MCF 10A (cell line): ENCODE results near the gene TBX19. TPM values are rescaled to one million over a fixed set of nuclear protein-coding genes. Genes with fewer than 3 reads are reported as not detected.

Source experiments
- BruUV-seq: library from RNA; stranded (reverse); fragments of 400-500 nt; replicated peaks from 2 replicates; lab custom pipeline; 2021; lab: Mats Ljungman, UMichigan
- CTCF ChIA-PET: fragments of 300-600 bp; sonication (Branson Sonifier 250); formaldehyde crosslinking; extraction: SDS; loops from one replicate; lab custom pipeline; 2021; ENCODE audit warnings: antibody characterized with exemption, inconsistent platforms; lab: Yijun Ruan, JAX
- POLR2A ChIA-PET: fragments of 300-600, 350-650 bp; sonication (Branson Sonifier 250); formaldehyde crosslinking; extraction: SDS; loops from one replicate; lab custom pipeline; 2020; ENCODE audit warnings: antibody characterized with exemption, inconsistent platforms; lab: Yijun Ruan, JAX
- DNase-seq: peaks from one replicate; pipeline ENCODE4 v3.0.0-alpha.2; 2018; ENCODE audit not compliant: unreplicated experiment
- H3K27ac Mint-ChIP-seq: one replicate; pipeline ENCODE4 v1.8.0; 2022; ENCODE audit warnings: mild to moderate bottlenecking, low read depth, mixed read lengths; ENCODE audit not compliant: unreplicated experiment
- H3K27me3 Mint-ChIP-seq: one replicate; pipeline ENCODE4 v1.8.0; 2022; ENCODE audit warnings: mixed read lengths; ENCODE audit not compliant: insufficient read depth, unreplicated experiment
- H3K36me3 Mint-ChIP-seq: one replicate; pipeline ENCODE4 v1.8.0; 2022; ENCODE audit warnings: mild to moderate bottlenecking, moderate library complexity, mixed read lengths; ENCODE audit not compliant: insufficient read depth, unreplicated experiment
- H3K4me1 Mint-ChIP-seq: one replicate; pipeline ENCODE4 v1.8.0; 2022; ENCODE audit warnings: mixed read lengths; ENCODE audit not compliant: insufficient read depth, unreplicated experiment
- H3K4me3 Mint-ChIP-seq: one replicate; pipeline ENCODE4 v1.8.0; 2022; ENCODE audit warnings: mild to moderate bottlenecking, moderate library complexity, mixed read lengths; ENCODE audit not compliant: unreplicated experiment
- H3K9me3 Mint-ChIP-seq: one replicate; pipeline ENCODE4 v1.8.0; 2022; ENCODE audit warnings: mixed read lengths; ENCODE audit not compliant: unreplicated experiment
- intact Hi-C: fragments of 100-400 bp; cut with micrococcal nuclease; formaldehyde crosslinking; loops from 2 replicates; pipeline ENCODE4 v1.14.1; 2022
- total RNA-seq: library from RNA; stranded (reverse); gene quantifications from 2 replicates; pipeline ENCODE4 v1.2.3, GENCODE V29; 2022
- TF ChIP-seq, protein P1 (sequence below): fragments of 200-600 bp; IDR thresholded peaks from one replicate; pipeline ENCODE4 v1.8.0; 2022; ENCODE audit warnings: antibody characterized with exemption, mild to moderate bottlenecking; ENCODE audit not compliant: unreplicated experiment

The TBX19 gene
- total RNA-seq, 1 experiment from 2014 or later = 1.6 TPM

- no TSS peak for BruUV-seq
- TF ChIP-seq, protein P1, sequence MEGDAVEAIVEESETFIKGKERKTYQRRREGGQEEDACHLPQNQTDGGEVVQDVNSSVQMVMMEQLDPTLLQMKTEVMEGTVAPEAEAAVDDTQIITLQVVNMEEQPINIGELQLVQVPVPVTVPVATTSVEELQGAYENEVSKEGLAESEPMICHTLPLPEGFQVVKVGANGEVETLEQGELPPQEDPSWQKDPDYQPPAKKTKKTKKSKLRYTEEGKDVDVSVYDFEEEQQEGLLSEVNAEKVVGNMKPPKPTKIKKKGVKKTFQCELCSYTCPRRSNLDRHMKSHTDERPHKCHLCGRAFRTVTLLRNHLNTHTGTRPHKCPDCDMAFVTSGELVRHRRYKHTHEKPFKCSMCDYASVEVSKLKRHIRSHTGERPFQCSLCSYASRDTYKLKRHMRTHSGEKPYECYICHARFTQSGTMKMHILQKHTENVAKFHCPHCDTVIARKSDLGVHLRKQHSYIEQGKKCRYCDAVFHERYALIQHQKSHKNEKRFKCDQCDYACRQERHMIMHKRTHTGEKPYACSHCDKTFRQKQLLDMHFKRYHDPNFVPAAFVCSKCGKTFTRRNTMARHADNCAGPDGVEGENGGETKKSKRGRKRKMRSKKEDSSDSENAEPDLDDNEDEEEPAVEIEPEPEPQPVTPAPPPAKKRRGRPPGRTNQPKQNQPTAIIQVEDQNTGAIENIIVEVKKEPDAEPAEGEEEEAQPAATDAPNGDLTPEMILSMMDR = no peak
- POLR2A ChIA-PET = interaction anchor here (0.6 to 3.2 kb wide), 8 partner anchors 9 to 427 kb away, joined by 3 to 27 read pairs (median 4); partner anchors contain the start of gene SFT2D2
Measured at GRCh38 chr1:168235937-168236336, 44.7 kb upstream of the TBX19 start.

GRCh38 chr1:168236836-168237611, 43.7 kb upstream of the TBX19 start:
- POLR2A ChIA-PET = interaction anchor here (0.9 to 3.2 kb wide), 3 partner anchors 10 to 65 kb away, joined by 3 to 27 read pairs (median 7); partner anchors contain the start of gene SFT2D2
- intact Hi-C loops = no loop called here
- TF ChIP-seq, protein P1 = no peak

More at GRCh38 chr1:168235937-168236336, 44.7 kb upstream of the TBX19 start:
- peaks cover 20% of the 10 kb centered on the region for H3K4me1 Mint-ChIP-seq
- no peaks in the 10 kb centered on the region for H3K9me3 Mint-ChIP-seq
- intact Hi-C loops = loop anchor here (1.0 kb wide), 3 partner anchors 86 to 154 kb away; no protein-coding TSS in a partner anchor
- H3K27me3 Mint-ChIP-seq = no peaks in the 10 kb centered on the region
- CTCF ChIA-PET = interaction anchor here (0.5 to 5.9 kb wide), 44 partner anchors 8 to 514 kb away, joined by 3 to 94 read pairs (median 7); partner anchors contain the start of genes MPZL1, SFT2D2 and TBX19
- no peak overlapping the region for H3K4me3 Mint-ChIP-seq
- peaks cover 91% of the 10 kb centered on the region for H3K36me3 Mint-ChIP-seq
- no peak overlapping the region for H3K27ac Mint-ChIP-seq
- no peak for DNase-seq

GRCh38 chr1:168243198-168243597, 37.5 kb upstream of the TBX19 start:
- H3K27me3 Mint-ChIP-seq = no peaks in the 10 kb centered on the region
- no peak overlapping the region for H3K27ac Mint-ChIP-seq
- peaks cover 94% of the 10 kb centered on the region for H3K36me3 Mint-ChIP-seq
- intact Hi-C loops = no loop called here
- CTCF ChIA-PET = interaction anchor here (0.6 to 1.8 kb wide), 4 partner anchors 8 to 226 kb away, joined by 3 to 14 read pairs (median 4); no protein-coding TSS in a partner anchor
- no peak for DNase-seq
- POLR2A ChIA-PET = no interaction called here
- TF ChIP-seq, protein P1 = no peak
- H3K4me1 Mint-ChIP-seq = no peaks in the 10 kb centered on the region
- H3K9me3 Mint-ChIP-seq = no peaks in the 10 kb centered on the region
- H3K4me3 Mint-ChIP-seq = no peak overlapping the region
- no TSS peak for BruUV-seq

More at GRCh38 chr1:168236836-168237611, 43.7 kb upstream of the TBX19 start:
- H3K4me1 Mint-ChIP-seq = peaks cover 19% of the 10 kb centered on the region
- no peak overlapping the region for H3K4me3 Mint-ChIP-seq
- CTCF ChIA-PET = interaction anchor here (0.6 to 5.9 kb wide), 8 partner anchors 20 to 1593 kb away, joined by 3 to 94 read pairs (median 13); no protein-coding TSS in a partner anchor
- peaks cover 92% of the 10 kb centered on the region for H3K36me3 Mint-ChIP-seq
- no peak overlapping the region for H3K27ac Mint-ChIP-seq
- no TSS peak for BruUV-seq
- H3K27me3 Mint-ChIP-seq = no peaks in the 10 kb centered on the region
- DNase-seq = no peak
- H3K9me3 Mint-ChIP-seq = no peaks in the 10 kb centered on the region

GRCh38 chr1:168243636-168244212, 37.0 kb upstream of the TBX19 start:
- ChIA-PET CTCF (interaction anchor here (0.6 to 1.8 kb wide), 4 partner anchors 8 to 225 kb away, joined by 3 to 14 read pairs (median 4); no protein-coding TSS in a partner anchor), POLR2A (interaction anchor here (1.0 kb wide), 1 partner anchor 17 kb away, joined by 3 read pairs; no protein-coding TSS in a partner anchor)
- peak overlapping the region; percentile 41 for H3K27ac Mint-ChIP-seq
- H3K27me3 Mint-ChIP-seq = no peaks in the 10 kb centered on the region
- H3K4me3 Mint-ChIP-seq = no peak overlapping the region
- TF ChIP-seq, protein P1 = no peak
- BruUV-seq = no TSS peak
- H3K36me3 Mint-ChIP-seq = peaks cover 94% of the 10 kb centered on the region
- no peaks in the 10 kb centered on the region for H3K9me3 Mint-ChIP-seq
- intact Hi-C loops = no loop called here
- DNase-seq = no peak
- H3K4me1 Mint-ChIP-seq = no peaks in the 10 kb centered on the region
